Gastrocnemius medialis (tissue), 4 donors: Measurements from ENCODE around the gene DNM3. TPM values are rescaled to one million over a fixed set of nuclear protein-coding genes. Genes with fewer than 3 reads are reported as not detected.

Experiments used
- ATAC-seq, 2 donors: fragments of 150-250 bp; one replicate each; pipeline ENCODE4 v1.9.1; 2016
- DNase-seq, 2 donors: peaks; one replicate each; pipeline ENCODE4 v3.0.0-alpha.2; 2019
- H3K27ac ChIP-seq, 4 donors: fragments of 200-600 bp; sonication (generic); 1 replicate in 1 of 4; 2 replicates in 3 of 4; pipeline ENCODE4 v1.5.1; 2016 to 2018; ENCODE audit warnings: mild to moderate bottlenecking in 2 of 4, moderate library complexity in 1 of 4
- H3K27me3 ChIP-seq, 3 donors: fragments of 200-600 bp; sonication (generic) in 2 of 3; 1 replicate in 1 of 3; 2 replicates in 2 of 3; pipeline versions ENCODE4 v1.5.1 to v1.6.0; 2016 to 2019; ENCODE audit warnings: mild to moderate bottlenecking in 1 of 3, moderate library complexity in 1 of 3
- H3K36me3 ChIP-seq, 2 donors: fragments of 200-600 bp; sonication (generic) in 1 of 2; one replicate each; pipeline ENCODE4 v1.5.1; 2017 to 2018
- H3K4me1 ChIP-seq, 2 donors: fragments of 200-600 bp; sonication (generic) in 1 of 2; one replicate each; pipeline ENCODE4 v1.5.1; 2016 to 2017; ENCODE audit warnings: mild to moderate bottlenecking in 2 of 2
- H3K4me3 ChIP-seq, 4 donors: fragments of 200-600 bp; sonication (generic) in 3 of 4; 1 replicate in 1 of 4; 2 replicates in 3 of 4; pipeline ENCODE4 v1.5.1; 2016 to 2019; ENCODE audit warnings: mild to moderate bottlenecking in 2 of 4
- H3K9me3 ChIP-seq, 3 donors: fragments of 200-600 bp; sonication (generic) in 2 of 3; 1 replicate in 1 of 3; 2 replicates in 2 of 3; pipeline ENCODE4 v1.5.1; 2016 to 2019
- CTCF ChIP-seq, 5 experiments: fragments of 450-650 bp in 3 of 5; fragments of 200-600 bp in 2 of 5; sonication (generic) in 2 of 5; IDR thresholded peaks in 4 of 5; conservative IDR thresholded peaks in 1 of 5; 1 replicate in 4 of 5; 2 replicates in 1 of 5; pipeline ENCODE4 v1.5.1; 2016 to 2019; ENCODE audit warnings: antibody characterized with exemption in 5 of 5, mild to moderate bottlenecking in 3 of 5, moderate library complexity in 3 of 5
- POLR2A ChIP-seq, 2 donors: fragments of 450-650 bp; IDR thresholded peaks; one replicate each; pipeline ENCODE4 v1.6.1; 2017; ENCODE audit warnings: antibody characterized with exemption in 2 of 2, mild to moderate bottlenecking in 2 of 2, moderate library complexity in 2 of 2
- in situ Hi-C, 4 donors: fragments of 200-750 bp; cut with MboI; loops; one replicate each; pipeline versions ENCODE4 v1.15.0 to v1.8.0; 2017; ENCODE audit warnings: low sequenced_read_pairs in 4 of 4
- intact Hi-C: fragments of 100-400 bp; cut with DNase I; formaldehyde crosslinking; loops from one replicate; pipeline ENCODE4 v1.15.1; 2023; ENCODE audit warnings: low total_unique reads
- total RNA-seq, 4 donors: library from RNA; depleted of rRNA; stranded (reverse); fragments of >200 nt; gene quantifications; one replicate each; pipeline versions ENCODE4 v1.1.0 to v1.2.3, GENCODE V29; 2016

DNM3 gene
- total RNA-seq, 4 donors from 2014 or later = 0.35 to 1.6 (median 1.1) TPM

GRCh38 chr1:172442404-172442803, 601.1 kb downstream of the DNM3 start:
- Histone ChIP-seq H3K9me3 (no peaks in the 10 kb centered on the region), H3K4me1 (peaks cover 46% of the 10 kb centered on the region in 2 donors), H3K4me3 (peak overlapping the region in 3 of 4 donors; percentile 10 to 91 (median 68)), H3K36me3 (peaks cover 0 to 10% of the 10 kb centered on the region in 2 donors), H3K27ac (no peak overlapping the region), H3K27me3 (no peaks in the 10 kb centered on the region)
- TF ChIP-seq POLR2A (IDR thresholded peaks at IDR 0.05) = no peak
- TF ChIP-seq CTCF (IDR thresholded peaks at IDR 0.05 in 4 of 5, conservative IDR thresholded peaks at IDR 0.05 in 1 of 5) = no peak
- no peak for DNase-seq
- in situ Hi-C loops (loop anchor here in 3 of 4 donors (25.0 kb wide), 3 partner anchors 605 to 655 kb away; partner anchors contain the start of genes DNM3 (in 1 of the 3) and METTL13 (in 1 of the 3)), intact Hi-C loops (loop anchor here (10.0 kb wide), 2 partner anchors 798 to 1712 kb away; partner anchors contain the start of gene RABGAP1L)
- ATAC-seq = no peak

- TF ChIP-seq CTCF (IDR thresholded peaks at IDR 0.05 in 4 of 5, conservative IDR thresholded peaks at IDR 0.05 in 1 of 5) (no peak), POLR2A (IDR thresholded peaks at IDR 0.05) (no peak)
- DNase-seq = no peak
- Histone ChIP-seq H3K4me1 (peaks cover 48 to 52% of the 10 kb centered on the region in 2 donors), H3K27ac (peak overlapping the region; percentile 77 to 88 (median 82)), H3K27me3 (no peaks in the 10 kb centered on the region), H3K9me3 (no peaks in the 10 kb centered on the region), H3K36me3 (peaks cover 0 to 10% of the 10 kb centered on the region in 2 donors), H3K4me3 (peak overlapping the region; percentile 68 to 98 (median 90))
- ATAC-seq = no peak
- intact Hi-C loops (loop anchor here (10.0 kb wide), 2 partner anchors 798 to 1712 kb away; partner anchors contain the start of gene RABGAP1L), in situ Hi-C loops (loop anchor here in 3 of 4 donors (25.0 kb wide), 3 partner anchors 606 to 656 kb away; partner anchors contain the start of genes DNM3 (in 1 of the 3) and METTL13 (in 1 of the 3))
These were observed 601.7 kb downstream of the DNM3 start for GRCh38 chr1:172442843-172443565.

- peaks cover 45 to 53% of the 10 kb centered on the region in 2 donors for H3K4me1 ChIP-seq
- peak; percentile 81 for DNase-seq
- intact Hi-C loops (loop anchor here (2.0 to 10.0 kb wide), 3 partner anchors 89 to 1711 kb away; partner anchors contain the start of genes RABGAP1L and SUCO), in situ Hi-C loops (loop anchor here in 3 of 4 donors (25.0 kb wide), 3 partner anchors 607 to 657 kb away; partner anchors contain the start of genes DNM3 (in 1 of the 3) and METTL13 (in 1 of the 3))
- H3K27me3 ChIP-seq = no peaks in the 10 kb centered on the region
- TF ChIP-seq CTCF (IDR thresholded peaks at IDR 0.05 in 4 of 5, conservative IDR thresholded peaks at IDR 0.05 in 1 of 5) (peak; percentile 67 to 89 (median 82)), POLR2A (IDR thresholded peaks at IDR 0.05) (no peak)
- ATAC-seq = peak; percentile 94 to 95
- peaks cover 0 to 10% of the 10 kb centered on the region in 2 donors for H3K36me3 ChIP-seq
- H3K27ac ChIP-seq = peak within 1 kb of the TSS; percentile 77 to 88 (median 82)
- peak within 1 kb of the TSS; percentile 68 to 98 (median 90) for H3K4me3 ChIP-seq
- H3K9me3 ChIP-seq = no peaks in the 10 kb centered on the region
These were observed 602.6 kb downstream of the DNM3 start, which contains the start of gene PIGC for GRCh38 chr1:172443666-172444453. Gene PIGC, minus strand, starts transcription at chr1:172444069. Its CDS starts 1,447 bp downstream, at chr1:172442622.

GRCh38 chr1:172446547-172446946, 605.2 kb downstream of the DNM3 start:
- no peak overlapping the region for H3K4me3 ChIP-seq
- no peak for TF ChIP-seq POLR2A (IDR thresholded peaks at IDR 0.05)
- H3K4me1 ChIP-seq = peaks cover 36 to 46% of the 10 kb centered on the region in 2 donors
- peak; percentile 51 to 73 for ATAC-seq
- no peaks in the 10 kb centered on the region for H3K9me3 ChIP-seq
- intact Hi-C loops = loop anchor here (10.0 kb wide), 2 partner anchors 802 to 1708 kb away; partner anchors contain the start of gene RABGAP1L
- no peaks in the 10 kb centered on the region for H3K27me3 ChIP-seq
- peaks cover 0 to 9% of the 10 kb centered on the region in 2 donors for H3K36me3 ChIP-seq
- in situ Hi-C loops = loop anchor here in 3 of 4 donors (25.0 kb wide), 3 partner anchors 609 to 659 kb away; partner anchors contain the start of genes DNM3 (in 1 of the 3) and METTL13 (in 1 of the 3)
- DNase-seq = peak; percentile 14 to 65
- H3K27ac ChIP-seq = peak overlapping the region; percentile 30 to 64 (median 56)
